ENCODE results near the gene GCGR. TPM values are rescaled to one million over a fixed set of nuclear protein-coding genes. Genes with fewer than 3 reads are reported as not detected.

Gene GCGR
- total RNA-seq, 1 donor: not detected

DNA sequence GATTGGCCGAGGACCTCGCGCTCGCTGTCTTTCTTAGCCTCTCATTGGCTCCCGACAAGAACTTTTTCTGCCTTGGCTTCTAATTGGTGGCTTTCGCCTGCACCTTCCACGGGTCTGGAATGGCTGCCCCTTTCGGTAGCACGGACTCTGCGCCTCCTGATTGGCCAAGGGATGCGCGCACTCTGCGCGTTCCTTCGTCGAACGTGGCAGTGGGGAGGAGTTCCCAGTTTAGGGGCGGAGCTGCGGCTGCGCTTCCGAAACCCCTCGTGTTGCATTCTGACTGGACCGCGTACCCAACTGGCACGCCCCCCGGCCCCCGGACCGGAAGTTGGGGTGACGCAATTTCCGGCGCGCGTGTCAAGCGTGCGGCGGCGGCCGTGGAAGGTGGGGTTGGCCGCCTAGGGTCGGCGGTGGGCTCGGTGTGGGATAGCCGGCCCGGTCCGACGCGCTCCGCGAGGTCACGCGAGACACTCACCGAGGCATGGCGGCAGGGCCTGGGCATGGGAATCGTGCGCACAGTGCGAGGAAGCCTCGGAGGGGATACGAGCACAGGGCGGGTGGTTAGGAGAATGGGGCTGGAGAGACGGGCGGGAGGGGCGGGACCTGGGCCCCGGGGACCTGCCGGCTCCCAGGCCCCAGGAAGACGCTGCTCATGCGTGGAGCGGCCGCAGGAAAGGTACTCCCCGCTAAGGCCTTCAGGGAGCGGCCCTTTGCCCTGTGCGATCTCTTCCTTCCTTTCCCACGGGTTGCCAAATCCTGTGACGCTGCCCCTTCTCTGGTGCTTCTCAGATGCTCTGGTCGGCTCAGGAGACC lies 57.0 kb downstream of the GCGR start:
- TF ChIP-seq, protein P1, sequence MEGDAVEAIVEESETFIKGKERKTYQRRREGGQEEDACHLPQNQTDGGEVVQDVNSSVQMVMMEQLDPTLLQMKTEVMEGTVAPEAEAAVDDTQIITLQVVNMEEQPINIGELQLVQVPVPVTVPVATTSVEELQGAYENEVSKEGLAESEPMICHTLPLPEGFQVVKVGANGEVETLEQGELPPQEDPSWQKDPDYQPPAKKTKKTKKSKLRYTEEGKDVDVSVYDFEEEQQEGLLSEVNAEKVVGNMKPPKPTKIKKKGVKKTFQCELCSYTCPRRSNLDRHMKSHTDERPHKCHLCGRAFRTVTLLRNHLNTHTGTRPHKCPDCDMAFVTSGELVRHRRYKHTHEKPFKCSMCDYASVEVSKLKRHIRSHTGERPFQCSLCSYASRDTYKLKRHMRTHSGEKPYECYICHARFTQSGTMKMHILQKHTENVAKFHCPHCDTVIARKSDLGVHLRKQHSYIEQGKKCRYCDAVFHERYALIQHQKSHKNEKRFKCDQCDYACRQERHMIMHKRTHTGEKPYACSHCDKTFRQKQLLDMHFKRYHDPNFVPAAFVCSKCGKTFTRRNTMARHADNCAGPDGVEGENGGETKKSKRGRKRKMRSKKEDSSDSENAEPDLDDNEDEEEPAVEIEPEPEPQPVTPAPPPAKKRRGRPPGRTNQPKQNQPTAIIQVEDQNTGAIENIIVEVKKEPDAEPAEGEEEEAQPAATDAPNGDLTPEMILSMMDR (IDR thresholded peaks at IDR 0.05; ENCODE audit: insufficient read depth, low read length): peak; percentile 35
- peak overlapping the region; percentile 86 for H3K4me3 ChIP-seq (ENCODE audit: low read depth, low read length)
- DNase-seq (ENCODE audit: low read depth): peak; percentile 100

DNA sequence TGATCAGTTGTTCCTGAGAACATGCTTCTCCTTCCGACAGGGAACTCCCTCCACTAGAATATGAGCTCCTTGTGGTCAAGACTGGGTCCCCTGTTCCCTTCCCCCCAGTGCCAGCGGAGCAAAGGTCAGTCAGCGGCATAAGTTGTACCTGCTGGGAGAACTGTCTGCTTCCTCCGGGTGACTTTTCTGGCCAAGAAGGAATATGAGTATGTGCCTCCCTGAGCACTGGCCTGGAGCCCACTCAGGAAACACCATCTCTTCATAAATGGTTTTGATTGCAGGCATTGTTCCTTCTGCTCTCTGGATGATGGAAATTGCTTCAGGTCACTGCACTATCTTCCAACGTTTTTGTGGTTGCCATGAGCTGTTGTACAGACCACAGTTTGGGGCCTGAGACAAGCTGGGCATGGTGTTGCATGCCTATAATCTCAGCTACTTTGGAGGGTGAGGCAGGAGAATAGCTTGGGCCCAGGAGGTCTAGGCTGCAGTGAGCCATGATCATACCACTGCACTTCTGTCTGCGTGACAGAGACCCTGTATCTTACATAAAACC lies 59.2 kb downstream of the GCGR start:
- no peak overlapping the region for H3K4me3 ChIP-seq (ENCODE audit: low read depth, low read length)
- DNase-seq (ENCODE audit: low read depth): peak; percentile 42
- TF ChIP-seq, protein P1 (IDR thresholded peaks at IDR 0.05; ENCODE audit: insufficient read depth, low read length): no peak

Other genes with a start within 250 kb of the GCGR start
- gene NPLOC4, start 167.0 kb upstream of the GCGR start, total RNA-seq (ENCODE audit: low replicate concordance): 34.4 and 60.3 TPM in 2 replicates
- 2.7 and 4.5 TPM in 2 replicates for gene TSPAN10, start 167.0 kb upstream of the GCGR start, total RNA-seq (ENCODE audit: low replicate concordance)
- 0.63 TPM in 1 of 2 replicates, not detected in the other for gene PDE6G, start 147.6 kb upstream of the GCGR start, total RNA-seq (ENCODE audit: low replicate concordance)
- 20.7 and 22.2 TPM in 2 replicates for gene OXLD1, start 137.5 kb upstream of the GCGR start, total RNA-seq (ENCODE audit: low replicate concordance)
- gene CCDC137, start 137.4 kb upstream of the GCGR start, total RNA-seq (ENCODE audit: low replicate concordance): 7.0 and 12.0 TPM in 2 replicates
- gene ARL16, start 120.4 kb upstream of the GCGR start, total RNA-seq (ENCODE audit: low replicate concordance): 21.3 and 26.4 TPM in 2 replicates
- 89.0 and 94.7 TPM in 2 replicates for gene HGS, start 120.1 kb upstream of the GCGR start, total RNA-seq (ENCODE audit: low replicate concordance)
- gene MRPL12, start 100.8 kb upstream of the GCGR start, total RNA-seq (ENCODE audit: low replicate concordance): 19.2 and 23.7 TPM in 2 replicates
- 4.1 and 19.3 TPM in 2 replicates for gene SLC25A10, start 91.9 kb upstream of the GCGR start, total RNA-seq (ENCODE audit: low replicate concordance)
- gene MCRIP1, start 29.1 kb downstream of the GCGR start, total RNA-seq (ENCODE audit: low replicate concordance): 130 and 195 TPM in 2 replicates
- not detected in 2 replicates for gene PPP1R27, start 30.9 kb downstream of the GCGR start, total RNA-seq (ENCODE audit: low replicate concordance)
- 763 and 1,500 TPM in 2 replicates for gene P4HB, start 56.4 kb downstream of the GCGR start, total RNA-seq (ENCODE audit: low replicate concordance)
- 95.1 and 149 TPM in 2 replicates for gene ARHGDIA, start 67.2 kb downstream of the GCGR start, total RNA-seq (ENCODE audit: low replicate concordance)
- 43.6 and 77.3 TPM in 2 replicates for gene ALYREF, start 87.4 kb downstream of the GCGR start, total RNA-seq (ENCODE audit: low replicate concordance)
- 172 and 178 TPM in 2 replicates for gene ANAPC11, start 87.6 kb downstream of the GCGR start, total RNA-seq (ENCODE audit: low replicate concordance)
- gene NPB, start 98.1 kb downstream of the GCGR start, total RNA-seq (ENCODE audit: low replicate concordance): 1.3 and 1.4 TPM in 2 replicates
- gene PCYT2, start 107.2 kb downstream of the GCGR start, total RNA-seq (ENCODE audit: low replicate concordance): 20.3 and 36.7 TPM in 2 replicates
- 12.7 and 18.1 TPM in 2 replicates for gene SIRT7, start 114.0 kb downstream of the GCGR start, total RNA-seq (ENCODE audit: low replicate concordance)
- 19.1 and 28.0 TPM in 2 replicates for gene MAFG, start 123.6 kb downstream of the GCGR start, total RNA-seq (ENCODE audit: low replicate concordance)
- gene PYCR1, start 133.2 kb downstream of the GCGR start, total RNA-seq (ENCODE audit: low replicate concordance): 16.9 and 91.0 TPM in 2 replicates
- gene MYADML2, start 143.1 kb downstream of the GCGR start, total RNA-seq (ENCODE audit: low replicate concordance): not detected in 2 replicates
- 0.09 TPM in 1 of 2 replicates, not detected in the other for gene NOTUM, start 157.0 kb downstream of the GCGR start, total RNA-seq (ENCODE audit: low replicate concordance)
- gene ASPSCR1, start 173.5 kb downstream of the GCGR start, total RNA-seq (ENCODE audit: low replicate concordance): 23.6 and 37.0 TPM in 2 replicates
- 27.6 and 41.8 TPM in 2 replicates for gene CENPX, start 218.7 kb downstream of the GCGR start, total RNA-seq (ENCODE audit: low replicate concordance)
- 15.5 and 22.0 TPM in 2 replicates for gene LRRC45, start 219.2 kb downstream of the GCGR start, total RNA-seq (ENCODE audit: low replicate concordance)
- 6.2 and 13.5 TPM in 2 replicates for gene RAC3, start 227.5 kb downstream of the GCGR start, total RNA-seq (ENCODE audit: low replicate concordance)
- 29.3 and 101 TPM in 2 replicates for gene DCXR, start 233.5 kb downstream of the GCGR start, total RNA-seq (ENCODE audit: low replicate concordance)
- gene RFNG, start 247.7 kb downstream of the GCGR start, total RNA-seq (ENCODE audit: low replicate concordance): 32.0 and 33.3 TPM in 2 replicates
- 77.5 and 85.5 TPM in 2 replicates for gene GPS1, start 247.7 kb downstream of the GCGR start, total RNA-seq (ENCODE audit: low replicate concordance)

Data from fibroblast of the aortic adventitia (primary cell).